ENCODE measurements around the gene IQSEC2. TPM values are rescaled to one million over a fixed set of nuclear protein-coding genes. Genes with fewer than 3 reads are reported as not detected.

IQSEC2 gene
- total RNA-seq, 1 donor from 2014 or later: 9.8 TPM

- DNase-seq (ENCODE audit: low spot score in 2 of 2) (no peak), FAIRE-seq (no peak)
These were observed 1.8 kb downstream of the IQSEC2 start for GRCh38 chrX:53279296-53280237.

GRCh38 chrX:53272808-53273337, 8.5 kb downstream of the IQSEC2 start:
- DNase-seq (ENCODE audit: low spot score in 2 of 2) (no peak), FAIRE-seq (no peak)

GRCh38 chrX:53269536-53270107, 11.8 kb downstream of the IQSEC2 start:
- no peak for FAIRE-seq
- DNase-seq (ENCODE audit: low spot score in 2 of 2): no peak

GRCh38 chrX:53268173-53268572, 13.2 kb downstream of the IQSEC2 start:
- no peak for DNase-seq (ENCODE audit: low spot score in 2 of 2)
- FAIRE-seq: no peak

GRCh38 chrX:53266914-53267313, 14.5 kb downstream of the IQSEC2 start:
- FAIRE-seq: no peak
- DNase-seq (ENCODE audit: low spot score in 2 of 2): no peak

- no peak for FAIRE-seq
These were observed 15.4 kb downstream of the IQSEC2 start for GRCh38 chrX:53265771-53266574.

GRCh38 chrX:53263597-53264094, 17.7 kb downstream of the IQSEC2 start:
- DNase-seq (ENCODE audit: low spot score in 2 of 2): no peak
- FAIRE-seq: no peak

More at GRCh38 chrX:53265771-53266574, 15.4 kb downstream of the IQSEC2 start:
- DNase-seq (ENCODE audit: low spot score in 2 of 2): no peak

- no peak for DNase-seq (ENCODE audit: low spot score in 2 of 2)
- no peak for FAIRE-seq
These were observed 18.4 kb downstream of the IQSEC2 start for GRCh38 chrX:53262918-53263394.

- DNase-seq (ENCODE audit: low spot score in 2 of 2): no peak
- FAIRE-seq: no peak
These were observed 19.0 kb downstream of the IQSEC2 start for GRCh38 chrX:53262189-53262917.

- no peak for FAIRE-seq
These were observed 19.9 kb downstream of the IQSEC2 start for GRCh38 chrX:53261355-53261972.

GRCh38 chrX:53260836-53261235, 20.5 kb downstream of the IQSEC2 start:
- FAIRE-seq (no peak), DNase-seq (ENCODE audit: low spot score in 2 of 2) (no peak)

More at GRCh38 chrX:53261355-53261972, 19.9 kb downstream of the IQSEC2 start:
- DNase-seq (ENCODE audit: low spot score in 2 of 2): no peak

- FAIRE-seq: no peak
- DNase-seq (ENCODE audit: low spot score in 2 of 2): no peak
These were observed 23.5 kb downstream of the IQSEC2 start for GRCh38 chrX:53257670-53258423.

GRCh38 chrX:53257166-53257565, 24.2 kb downstream of the IQSEC2 start:
- DNase-seq (ENCODE audit: low spot score in 2 of 2) (no peak), FAIRE-seq (no peak)

GRCh38 chrX:53256446-53257041, 24.8 kb downstream of the IQSEC2 start:
- FAIRE-seq (no peak), DNase-seq (ENCODE audit: low spot score in 2 of 2) (no peak)

- FAIRE-seq: no peak
- DNase-seq (ENCODE audit: low spot score in 2 of 2): no peak
These were observed 25.6 kb downstream of the IQSEC2 start for GRCh38 chrX:53255738-53256191.

- FAIRE-seq (no peak), DNase-seq (ENCODE audit: low spot score in 2 of 2) (no peak)
These were observed 26.6 kb downstream of the IQSEC2 start for GRCh38 chrX:53254570-53255461.
